ENCODE results near the gene CSF2RB. TPM values are rescaled to one million over a fixed set of nuclear protein-coding genes. Genes with fewer than 3 reads are reported as not detected.

The CSF2RB gene
- total and polyA plus RNA-seq, 2 experiments from 2014 or later: 0.60 TPM; not detected in 1

GRCh38 chr22:36935694-36936093 is 22.3 kb downstream of the CSF2RB start:
- no peaks in the 10 kb centered on the region for H3K4me1 ChIP-seq (ENCODE audit: low read depth)
- no peaks in the 10 kb centered on the region for H3K27me3 ChIP-seq
- no peak overlapping the region for H3K27ac ChIP-seq
- no peaks in the 10 kb centered on the region for H3K36me3 ChIP-seq
- DNase-seq (ENCODE audit: low read depth in 1 of 2, low spot score in 1 of 2): no peak
- no peak for TF ChIP-seq CTCF (IDR thresholded peaks at IDR 0.05; ENCODE audit: low read depth, low read length)
- no peaks in the 10 kb centered on the region for H3K9me3 ChIP-seq (ENCODE audit: low read depth)
- H3K4me3 ChIP-seq: no peak overlapping the region

GRCh38 chr22:36936362-36937116 is 23.1 kb downstream of the CSF2RB start:
- no peak overlapping the region for H3K27ac ChIP-seq
- TF ChIP-seq CTCF (IDR thresholded peaks at IDR 0.05; ENCODE audit: low read depth, low read length): no peak
- no peaks in the 10 kb centered on the region for H3K4me1 ChIP-seq (ENCODE audit: low read depth)
- no peaks in the 10 kb centered on the region for H3K27me3 ChIP-seq
- DNase-seq (ENCODE audit: low read depth in 1 of 2, low spot score in 1 of 2): no peak
- H3K4me3 ChIP-seq: no peak overlapping the region
- H3K36me3 ChIP-seq: no peaks in the 10 kb centered on the region
- no peaks in the 10 kb centered on the region for H3K9me3 ChIP-seq (ENCODE audit: low read depth)

GRCh38 chr22:36937319-36938027 is 24.0 kb downstream of the CSF2RB start:
- Histone ChIP-seq H3K9me3 (ENCODE audit: low read depth) (no peaks in the 10 kb centered on the region), H3K4me3 (no peak overlapping the region), H3K27ac (no peak overlapping the region), H3K36me3 (no peaks in the 10 kb centered on the region), H3K4me1 (ENCODE audit: low read depth) (no peaks in the 10 kb centered on the region), H3K27me3 (no peaks in the 10 kb centered on the region)
- no peak for TF ChIP-seq CTCF (IDR thresholded peaks at IDR 0.05; ENCODE audit: low read depth, low read length)
- no peak for DNase-seq (ENCODE audit: low read depth in 1 of 2, low spot score in 1 of 2)

GRCh38 chr22:36938028-36938425 is 24.6 kb downstream of the CSF2RB start:
- Histone ChIP-seq H3K36me3 (no peaks in the 10 kb centered on the region), H3K27me3 (no peaks in the 10 kb centered on the region), H3K9me3 (ENCODE audit: low read depth) (no peaks in the 10 kb centered on the region), H3K4me3 (no peak overlapping the region), H3K4me1 (ENCODE audit: low read depth) (no peaks in the 10 kb centered on the region), H3K27ac (no peak overlapping the region)
- DNase-seq (ENCODE audit: low read depth in 1 of 2, low spot score in 1 of 2): no peak
- no peak for TF ChIP-seq CTCF (IDR thresholded peaks at IDR 0.05; ENCODE audit: low read depth, low read length)

GRCh38 chr22:36938886-36939285 is 25.5 kb downstream of the CSF2RB start:
- no peaks in the 10 kb centered on the region for H3K27me3 ChIP-seq
- DNase-seq (ENCODE audit: low read depth in 1 of 2, low spot score in 1 of 2): no peak
- H3K27ac ChIP-seq: no peak overlapping the region
- no peaks in the 10 kb centered on the region for H3K36me3 ChIP-seq
- TF ChIP-seq CTCF (IDR thresholded peaks at IDR 0.05; ENCODE audit: low read depth, low read length): no peak
- H3K9me3 ChIP-seq (ENCODE audit: low read depth): no peaks in the 10 kb centered on the region
- H3K4me1 ChIP-seq (ENCODE audit: low read depth): no peaks in the 10 kb centered on the region
- no peak overlapping the region for H3K4me3 ChIP-seq

Measured in cardiac muscle cell (in vitro differentiated cells and primary cell).